AG09309 (cell line): Measurements from ENCODE around the gene RIN3.

Experiments
- DNase-seq: peaks from one replicate; pipeline ENCODE4 v3.0.0-alpha.2; 2010; ENCODE audit warnings: low read depth
- H3K4me3 ChIP-seq: 2 replicates; pipeline ENCODE4 v1.5.1; 2011; ENCODE audit warnings: mild to moderate bottlenecking, low read depth, low read length, moderate library complexity; ENCODE audit not compliant: control insufficient read depth
- TF ChIP-seq, protein P1 (sequence below): IDR thresholded peaks from 2 replicates; pipeline ENCODE4 v1.5.1; 2011; ENCODE audit warnings: mild to moderate bottlenecking, low read depth, low read length, inconsistent platforms; ENCODE audit not compliant: insufficient read depth, control insufficient read depth; ENCODE audit errors: missing control alignments

The RIN3 gene

DNA sequence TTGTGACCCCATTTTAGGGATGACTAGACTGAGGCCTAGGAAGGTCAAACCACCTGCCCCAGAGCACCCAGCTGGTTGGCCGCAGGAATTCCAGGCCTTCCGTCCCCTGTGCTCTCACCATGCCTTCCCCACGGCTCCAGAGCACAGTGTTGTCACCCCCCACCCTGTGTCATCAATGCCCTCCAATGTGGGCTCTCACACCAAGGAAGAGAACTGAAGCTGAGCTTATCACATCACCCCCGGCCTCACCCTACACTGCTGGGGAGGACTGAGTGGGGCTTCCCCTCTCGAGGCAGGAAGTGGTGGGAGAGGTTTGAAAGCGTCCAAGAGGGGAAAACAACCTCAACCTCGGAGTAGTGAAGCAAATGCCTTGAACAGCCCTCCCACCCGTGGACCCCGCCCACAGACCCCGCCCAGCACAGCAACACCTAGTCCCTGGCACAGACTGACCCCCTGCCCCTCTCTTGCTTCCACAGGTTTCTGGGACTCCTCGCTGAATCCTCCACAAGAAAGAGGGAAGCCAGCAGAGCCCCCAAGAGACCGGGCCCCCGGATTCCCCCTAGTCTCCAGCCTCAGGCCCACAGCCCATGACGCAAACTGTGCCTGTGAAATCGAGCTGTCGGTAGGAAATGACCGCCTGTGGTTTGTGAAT, 137.7 kb downstream of the RIN3 start:
- DNase-seq, result no peak
- no peak overlapping the region for H3K4me3 ChIP-seq
- TF ChIP-seq, protein P1, sequence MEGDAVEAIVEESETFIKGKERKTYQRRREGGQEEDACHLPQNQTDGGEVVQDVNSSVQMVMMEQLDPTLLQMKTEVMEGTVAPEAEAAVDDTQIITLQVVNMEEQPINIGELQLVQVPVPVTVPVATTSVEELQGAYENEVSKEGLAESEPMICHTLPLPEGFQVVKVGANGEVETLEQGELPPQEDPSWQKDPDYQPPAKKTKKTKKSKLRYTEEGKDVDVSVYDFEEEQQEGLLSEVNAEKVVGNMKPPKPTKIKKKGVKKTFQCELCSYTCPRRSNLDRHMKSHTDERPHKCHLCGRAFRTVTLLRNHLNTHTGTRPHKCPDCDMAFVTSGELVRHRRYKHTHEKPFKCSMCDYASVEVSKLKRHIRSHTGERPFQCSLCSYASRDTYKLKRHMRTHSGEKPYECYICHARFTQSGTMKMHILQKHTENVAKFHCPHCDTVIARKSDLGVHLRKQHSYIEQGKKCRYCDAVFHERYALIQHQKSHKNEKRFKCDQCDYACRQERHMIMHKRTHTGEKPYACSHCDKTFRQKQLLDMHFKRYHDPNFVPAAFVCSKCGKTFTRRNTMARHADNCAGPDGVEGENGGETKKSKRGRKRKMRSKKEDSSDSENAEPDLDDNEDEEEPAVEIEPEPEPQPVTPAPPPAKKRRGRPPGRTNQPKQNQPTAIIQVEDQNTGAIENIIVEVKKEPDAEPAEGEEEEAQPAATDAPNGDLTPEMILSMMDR, result no peak

DNA sequence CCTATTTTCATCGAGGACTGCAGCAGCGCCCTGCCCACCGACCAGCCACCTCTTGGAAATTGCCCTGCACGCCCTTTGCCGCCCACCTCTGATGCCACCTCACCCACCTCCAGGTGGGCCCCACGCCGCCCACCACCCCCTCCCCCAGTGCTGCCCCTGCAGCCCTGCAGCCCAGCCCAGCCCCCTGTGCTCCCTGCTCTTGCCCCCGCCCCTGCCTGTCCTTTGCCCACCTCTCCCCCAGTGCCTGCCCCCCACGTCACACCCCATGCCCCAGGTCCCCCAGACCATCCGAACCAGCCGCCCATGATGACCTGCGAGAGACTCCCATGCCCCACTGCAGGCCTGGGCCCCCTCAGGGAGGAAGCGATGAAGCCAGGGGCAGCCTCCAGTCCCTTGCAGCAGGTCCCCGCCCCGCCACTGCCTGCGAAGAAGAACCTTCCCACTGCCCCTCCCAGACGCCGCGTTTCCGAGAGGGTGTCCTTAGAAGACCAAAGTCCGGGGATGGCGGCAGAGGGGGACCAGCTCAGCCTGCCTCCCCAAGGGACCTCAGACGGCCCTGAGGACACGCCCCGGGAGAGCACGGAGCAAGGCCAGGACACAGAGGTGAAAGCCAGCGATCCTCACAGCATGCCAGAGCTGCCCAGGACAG, 138.3 kb downstream of the RIN3 start:
- no peak for DNase-seq
- no peak overlapping the region for H3K4me3 ChIP-seq
- TF ChIP-seq, protein P1, result no peak

DNA sequence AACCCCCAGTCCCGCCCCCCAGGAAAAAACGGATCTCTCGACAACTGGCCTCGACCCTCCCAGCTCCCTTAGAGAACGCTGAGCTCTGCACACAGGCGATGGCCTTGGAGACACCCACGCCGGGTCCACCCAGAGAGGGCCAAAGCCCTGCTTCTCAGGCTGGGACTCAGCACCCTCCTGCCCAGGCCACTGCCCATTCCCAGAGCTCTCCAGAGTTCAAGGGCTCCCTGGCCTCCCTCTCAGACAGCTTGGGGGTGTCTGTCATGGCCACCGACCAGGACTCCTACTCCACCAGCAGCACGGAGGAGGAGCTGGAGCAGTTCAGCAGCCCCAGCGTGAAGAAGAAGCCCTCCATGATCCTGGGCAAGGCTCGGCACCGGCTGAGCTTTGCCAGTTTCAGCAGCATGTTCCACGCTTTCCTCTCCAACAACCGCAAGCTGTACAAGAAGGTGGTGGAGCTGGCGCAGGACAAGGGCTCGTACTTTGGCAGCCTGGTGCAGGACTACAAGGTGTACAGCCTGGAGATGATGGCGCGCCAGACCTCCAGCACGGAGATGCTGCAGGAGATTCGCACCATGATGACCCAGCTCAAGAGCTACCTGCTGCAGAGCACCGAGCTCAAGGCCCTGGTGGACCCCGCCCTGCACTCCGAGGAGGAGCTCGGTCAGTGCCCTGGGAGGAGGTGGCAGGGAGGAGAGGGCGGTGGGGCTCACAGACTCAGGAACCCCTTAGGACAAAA, 139.0 kb downstream of the RIN3 start:
- DNase-seq, result no peak
- H3K4me3 ChIP-seq, result no peak overlapping the region
- TF ChIP-seq, protein P1, result no peak

DNA sequence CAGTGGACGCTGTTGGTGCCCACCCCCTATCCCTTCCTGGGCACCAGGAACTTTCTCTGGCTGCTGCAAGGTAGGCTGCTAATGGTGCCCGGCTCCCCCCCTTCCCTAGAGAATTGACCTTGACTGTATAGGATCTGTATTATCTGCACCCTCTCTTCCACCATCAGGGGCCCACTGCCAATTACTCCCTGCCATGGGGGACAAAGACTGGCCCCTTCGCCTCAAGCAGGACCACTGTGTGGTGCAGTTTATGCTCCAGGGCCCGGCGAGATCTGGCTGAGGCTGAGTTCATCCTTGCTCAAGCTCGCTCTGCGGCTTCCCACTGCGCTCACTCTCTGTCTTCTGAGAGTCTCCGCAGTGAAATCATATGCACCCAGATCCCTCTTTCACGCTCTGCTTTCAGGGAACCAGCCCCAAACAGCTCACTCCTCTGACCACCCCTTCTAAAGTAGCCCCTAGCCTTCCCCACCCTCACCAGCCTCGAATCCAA, 139.6 kb downstream of the RIN3 start:
- TF ChIP-seq, protein P1, result no peak
- H3K4me3 ChIP-seq, result no peak overlapping the region
- DNase-seq, result no peak

DNA sequence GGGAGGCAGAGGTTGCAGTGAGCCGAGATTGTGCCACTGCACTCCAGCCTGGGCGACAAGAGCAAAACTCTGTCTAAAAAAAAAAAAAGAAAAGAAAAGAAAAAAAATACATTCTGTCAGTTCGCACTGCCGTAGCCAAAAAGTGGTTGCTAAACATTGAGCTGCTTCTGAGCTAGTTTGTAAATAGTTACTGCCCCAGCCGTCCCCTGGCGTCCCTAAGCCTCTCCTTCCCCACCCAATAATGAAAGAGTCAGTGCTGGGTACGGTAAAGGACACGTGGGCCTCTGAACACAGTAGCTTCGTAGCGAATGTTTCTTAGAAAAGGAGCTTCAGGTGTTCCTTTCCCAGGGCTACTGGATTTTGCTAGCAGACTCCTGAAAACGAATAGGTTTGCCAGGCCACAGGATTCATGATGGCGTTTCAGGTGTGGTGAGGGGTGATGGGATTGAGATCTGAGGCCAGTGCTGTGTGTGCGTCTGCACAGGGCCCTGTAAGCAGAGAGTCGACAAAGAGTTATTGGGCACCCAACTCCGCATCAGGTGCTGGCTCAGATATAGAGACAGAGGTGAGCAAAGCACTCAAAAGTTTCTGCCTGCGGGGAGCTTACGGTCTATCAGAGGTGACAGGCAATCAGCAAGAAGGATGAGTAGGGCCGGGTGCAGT, 140.8 kb downstream of the RIN3 start:
- H3K4me3 ChIP-seq, result no peak overlapping the region
- TF ChIP-seq, protein P1, result no peak
- DNase-seq, result no peak

DNA sequence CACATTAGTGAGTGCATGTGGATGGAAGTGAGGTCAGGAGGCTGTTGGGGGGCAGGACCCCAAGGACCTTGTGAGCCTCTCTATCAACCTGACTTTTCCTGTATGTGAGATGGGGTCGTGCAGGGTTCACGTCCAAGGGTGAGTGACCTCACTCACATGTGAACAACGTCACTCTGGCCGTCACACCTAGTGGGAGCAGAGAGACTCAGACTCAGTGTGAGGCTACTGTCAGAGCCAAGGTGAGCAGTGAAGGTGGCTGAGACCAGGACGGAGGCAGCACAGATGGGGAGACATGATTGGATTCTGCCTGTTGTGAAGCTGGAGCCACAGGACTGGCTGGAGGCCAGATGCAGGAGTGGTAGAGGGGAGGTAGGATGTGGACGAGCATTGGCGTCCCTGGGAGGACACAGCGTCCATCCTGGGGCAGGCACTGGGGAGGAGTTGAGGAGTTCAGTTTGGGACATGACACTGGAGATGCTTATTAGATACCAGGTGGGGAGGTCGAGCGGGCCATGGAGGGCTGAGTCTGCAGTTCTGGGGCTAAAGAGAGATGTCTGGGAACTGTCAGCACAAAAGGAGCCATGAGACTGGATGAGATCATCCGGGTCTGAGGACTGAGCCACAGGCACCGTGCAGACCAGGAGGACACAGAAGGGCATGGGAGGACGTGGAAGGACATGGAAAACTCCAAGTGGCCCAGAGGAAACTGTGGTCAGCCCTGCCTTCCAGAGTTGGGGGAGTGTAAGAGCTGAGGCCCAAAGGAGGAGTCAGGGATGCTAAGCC, 142.0 kb downstream of the RIN3 start:
- H3K4me3 ChIP-seq, result no peak overlapping the region
- TF ChIP-seq, protein P1, result no peak
- DNase-seq, result no peak
